ENCODE data around the gene ANXA4. TPM values are rescaled to one million over a fixed set of nuclear protein-coding genes. Genes with fewer than 3 reads are reported as not detected.

ANXA4 gene
- total and polyA plus RNA-seq, 2 of the 13 experiments (the other 11 are each of a cell fraction or from before 2014, with no cell fraction given): 155 to 168 TPM

- TF ChIP-seq, protein P1, sequence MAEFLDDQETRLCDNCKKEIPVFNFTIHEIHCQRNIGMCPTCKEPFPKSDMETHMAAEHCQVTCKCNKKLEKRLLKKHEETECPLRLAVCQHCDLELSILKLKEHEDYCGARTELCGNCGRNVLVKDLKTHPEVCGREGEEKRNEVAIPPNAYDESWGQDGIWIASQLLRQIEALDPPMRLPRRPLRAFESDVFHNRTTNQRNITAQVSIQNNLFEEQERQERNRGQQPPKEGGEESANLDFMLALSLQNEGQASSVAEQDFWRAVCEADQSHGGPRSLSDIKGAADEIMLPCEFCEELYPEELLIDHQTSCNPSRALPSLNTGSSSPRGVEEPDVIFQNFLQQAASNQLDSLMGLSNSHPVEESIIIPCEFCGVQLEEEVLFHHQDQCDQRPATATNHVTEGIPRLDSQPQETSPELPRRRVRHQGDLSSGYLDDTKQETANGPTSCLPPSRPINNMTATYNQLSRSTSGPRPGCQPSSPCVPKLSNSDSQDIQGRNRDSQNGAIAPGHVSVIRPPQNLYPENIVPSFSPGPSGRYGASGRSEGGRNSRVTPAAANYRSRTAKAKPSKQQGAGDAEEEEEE (CRISPR knock-in tag; IDR thresholded peaks at IDR 0.05; ENCODE audit: borderline replicate concordance): no peak
- TF ChIP-seq U2AF1 (optimal IDR thresholded peaks at IDR 0.05; ENCODE audit: low read depth, low read length) (no peak), RCOR2 (CRISPR knock-in tag; IDR thresholded peaks at IDR 0.05) (no peak), GFI1 (CRISPR knock-in tag; IDR thresholded peaks at IDR 0.05; ENCODE audit: borderline replicate concordance) (peak; percentile 88)
Observed at GRCh38 chr2:69720404-69720803, 21.5 kb upstream of the ANXA4 start (continued).

DNA sequence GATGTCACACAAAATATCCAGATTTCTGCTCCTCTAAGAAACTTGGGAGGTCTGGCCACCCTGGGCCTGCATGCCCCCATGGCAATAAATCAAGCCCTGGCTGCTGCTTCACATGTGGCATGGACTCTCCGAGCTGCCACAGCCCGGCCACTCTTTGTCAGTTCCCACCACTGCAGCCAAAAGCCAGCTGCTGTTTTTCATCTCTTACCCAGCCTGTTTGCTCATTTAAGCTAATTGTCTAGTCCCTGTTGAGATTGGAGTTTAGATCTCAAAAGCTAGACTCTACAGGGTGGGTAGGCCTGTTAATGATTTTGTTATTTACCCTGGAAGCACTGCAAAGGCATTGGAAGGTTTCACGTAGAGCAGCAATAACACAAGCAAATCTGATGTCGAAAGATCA is 20.9 kb upstream of the ANXA4 start:
- no peaks in the 10 kb centered on the region for H3K9me3 ChIP-seq (ENCODE audit: low read length)
- H3K27ac ChIP-seq (ENCODE audit: extremely low read length, insufficient read depth, low read length): no peak overlapping the region
- ChIA-PET POLR2A (interaction anchor here (1.5 kb wide), 1 partner anchor 13 kb away, joined by 3 read pairs; no protein-coding TSS in a partner anchor), CTCF (ENCODE audit: low intra/inter-chr PET ratio, low total read pairs) (no interaction called here)
- in situ Hi-C loops (cut with HindIII; ENCODE audit: extremely low pct_ligation_motif_present, low pct_unique_long_range_greater_than_20kb): loop anchor here (5.0 kb wide), 1 partner anchor 96 kb away; no protein-coding TSS in a partner anchor
- no peak for TF ChIP-seq SP140L (CRISPR knock-in tag; IDR thresholded peaks at IDR 0.05; ENCODE audit: borderline replicate concordance)
- TF ChIP-seq ZMYM2 (CRISPR knock-in tag; IDR thresholded peaks at IDR 0.05): 0 out of 2 replicates have a peak, but pooled peaks have one; percentile 35
- 0 out of 2 replicates have a peak, but pooled peaks have one; percentile 57 for TF ChIP-seq PREB (CRISPR knock-in tag; IDR thresholded peaks at IDR 0.05)
- no peak for TF ChIP-seq IKZF1 (IDR thresholded peaks at IDR 0.05)
- peak; percentile 84; the same call in 1 of the 2 replicates for TF ChIP-seq NFIB (CRISPR knock-in tag; IDR thresholded peaks at IDR 0.05; ENCODE audit: borderline replicate concordance)
- 0 out of 2 replicates have a peak, but pooled peaks have one; percentile 38 for TF ChIP-seq SATB2 (CRISPR knock-in tag; IDR thresholded peaks at IDR 0.05)
- TF ChIP-seq ZNF501 (CRISPR knock-in tag; IDR thresholded peaks at IDR 0.05): peak; percentile 52; the same call in 1 of the 2 replicates
- H3K79me2 ChIP-seq (ENCODE audit: insufficient read depth, low read length): no peaks in the 10 kb centered on the region
- no peaks in the 10 kb centered on the region for H3K36me3 ChIP-seq (replicated peaks in 1 of 2; ENCODE audit: control insufficient read depth in 1 of 2, insufficient read depth in 2 of 2, low read length in 2 of 2)
- no peaks in the 10 kb centered on the region for H4K20me1 ChIP-seq (ENCODE audit: insufficient read depth, low read length)
- H3K4me2 ChIP-seq (ENCODE audit: low read depth, low read length): peak overlapping the region; percentile 29
- no peak overlapping the region for H2AFZ ChIP-seq (ENCODE audit: low read length)
- FAIRE-seq: no peak
- peaks cover 43% of the 10 kb centered on the region for H3K4me1 ChIP-seq (ENCODE audit: insufficient read depth, low read length)
- ATAC-seq: peak; percentile 24; the same call in 2 of the 3 replicates
- no peak overlapping the region for H3K4me3 ChIP-seq (replicated peaks in 1 of 3; ENCODE audit: insufficient read depth in 1 of 3, low read depth in 2 of 3, low read length in 3 of 3)
- WGBS (ENCODE audit: low lambda C conversion rate): 16% methylated on average over 4 of the region's 4 CpGs
- no peak for DNase-seq (ENCODE audit: low spot score)
- intact Hi-C loops (cut with micrococcal nuclease; ENCODE audit: unreplicated experiment): loop anchor here (5.0 kb wide), 1 partner anchor 171 kb away; the partner anchor contains the start of gene SNRNP27
- peaks cover 0 to 19% of the 10 kb centered on the region in 2 experiments; a peak in 2 of 5 replicates for H3K27me3 ChIP-seq (ENCODE audit: control insufficient read depth in 1 of 2, insufficient read depth in 2 of 2, low read length in 2 of 2)
- BruUV-seq (replicated peaks): no TSS peak
- H3K9ac ChIP-seq (ENCODE audit: insufficient read depth, low read depth, low read length): no peak overlapping the region

All from HepG2 (cell line).